Fibroblast of lung (primary cell): ENCODE data around the gene TPX2. TPM values are rescaled to one million over a fixed set of nuclear protein-coding genes. Genes with fewer than 3 reads are reported as not detected.

Experiments
- DNase-seq, 2 donors: peaks; one replicate each; pipeline versions ENCODE4 v3.0.0 to v3.0.0-alpha.2; 2010; ENCODE audit warnings: low read depth in 2 of 2
- H2AFZ ChIP-seq: 2 replicates; pipeline ENCODE4 v1.5.1; 2012; ENCODE audit warnings: low read length, control low read depth, inconsistent platforms
- H3K27ac ChIP-seq: 2 replicates; pipeline ENCODE4 v1.5.1; 2011; ENCODE audit warnings: low read length, control low read depth; ENCODE audit not compliant: insufficient read depth
- H3K27me3 ChIP-seq: 2 replicates; pipeline ENCODE4 v1.5.1; 2011; ENCODE audit warnings: mild to moderate bottlenecking, low read length; ENCODE audit not compliant: control insufficient read depth, insufficient read depth
- H3K36me3 ChIP-seq: 2 replicates; pipeline ENCODE4 v1.5.1; 2011; ENCODE audit warnings: low read length; ENCODE audit not compliant: control insufficient read depth, insufficient read depth
- H3K4me1 ChIP-seq: 2 replicates; pipeline ENCODE4 v1.5.1; 2011; ENCODE audit warnings: low read length; ENCODE audit not compliant: control insufficient read depth, insufficient read depth; ENCODE audit errors: extremely low read depth
- H3K4me2 ChIP-seq: 2 replicates; pipeline ENCODE4 v1.5.1; 2011; ENCODE audit warnings: low read length, control low read depth; ENCODE audit not compliant: insufficient read depth; ENCODE audit errors: extremely low read depth
- H3K4me3 ChIP-seq, 4 experiments: fragments of 200-600 bp in 1 of 4; sonication (generic) in 1 of 4; replicated peaks in 1 of 4; 2 replicates each; pipeline ENCODE4 v1.5.1; 2011 to 2016; ENCODE audit warnings: low read length in 4 of 4, low read depth in 3 of 4, mild to moderate bottlenecking in 3 of 4, control low read depth in 2 of 4, inconsistent platforms in 1 of 4, mixed read lengths in 1 of 4; ENCODE audit not compliant: insufficient read depth in 1 of 4; ENCODE audit errors: control extremely low read depth in 1 of 4
- H3K79me2 ChIP-seq: 2 replicates; pipeline ENCODE4 v1.5.1; 2012; ENCODE audit warnings: mild to moderate bottlenecking, low read length, inconsistent platforms; ENCODE audit not compliant: control insufficient read depth, insufficient read depth
- H3K9ac ChIP-seq: 2 replicates; pipeline ENCODE4 v1.5.1; 2011; ENCODE audit warnings: mild to moderate bottlenecking, low read length, control low read depth; ENCODE audit not compliant: insufficient read depth
- H3K9me3 ChIP-seq: 2 replicates; pipeline ENCODE4 v1.5.1; 2012; ENCODE audit warnings: low read depth, low read length; ENCODE audit not compliant: control insufficient read depth, insufficient read depth
- H4K20me1 ChIP-seq: 2 replicates; pipeline ENCODE4 v1.5.1; 2011; ENCODE audit warnings: low read length; ENCODE audit not compliant: control insufficient read depth, insufficient read depth; ENCODE audit errors: extremely low read depth
- EZH2 ChIP-seq: IDR thresholded peaks from 2 replicates; pipeline ENCODE4 v1.5.1; 2012; ENCODE audit warnings: low read length, control low read depth, mild to moderate bottlenecking; ENCODE audit errors: missing control alignments
- polyA plus RNA-seq, 2 donors: library from polyadenylated mRNA; depleted of rRNA in 1 of 2; stranded (reverse) in 1 of 2; unstranded in 1 of 2; fragments of >200 nt; gene quantifications; 2 replicates each; pipeline ENCODE4 v1.2.1, GENCODE V29; 2011 to 2012; ENCODE audit warnings: missing spikeins in 1 of 2
- total RNA-seq: library from RNA; depleted of rRNA; stranded (reverse); fragments of >200 nt; gene quantifications from 2 replicates; pipeline ENCODE4 v1.2.1, GENCODE V29; 2014
- TF ChIP-seq, protein P1 (sequence below), 2 donors: IDR thresholded peaks in 1 of 2; conservative IDR thresholded peaks in 1 of 2; 1 replicate in 1 of 2; 2 replicates in 1 of 2; pipeline ENCODE4 v1.5.1; 2011 to 2012; ENCODE audit warnings: low read length in 2 of 2, control low read depth in 1 of 2, inconsistent platforms in 1 of 2, low read depth in 1 of 2, mild to moderate bottlenecking in 1 of 2

TPX2 gene
- total and polyA plus RNA-seq, 2 donors (not counting 1 experiment from before 2014, with no cell fraction given), result 19.9 to 21.0 TPM

DNA sequence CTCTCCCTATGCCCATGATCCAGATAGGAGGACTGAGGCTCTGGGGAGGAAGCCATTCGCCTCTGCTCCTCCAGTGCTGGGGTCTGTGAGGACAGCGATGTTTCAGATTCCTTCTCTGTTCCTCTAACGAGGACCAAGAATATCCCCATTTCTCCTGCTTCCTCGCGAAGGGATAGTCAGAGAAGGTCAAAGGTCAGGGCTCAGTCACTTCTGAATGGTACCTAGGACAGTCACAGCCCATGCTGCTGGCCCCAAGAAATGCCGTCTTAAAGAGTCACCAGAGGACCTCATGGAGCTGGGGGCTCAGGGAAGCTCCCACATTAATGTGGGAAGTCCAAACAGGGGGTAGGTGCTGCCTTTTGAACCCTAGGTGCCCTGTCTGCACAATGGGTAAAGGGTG, 104.2 kb downstream of the TPX2 start:
- Histone ChIP-seq H3K4me1 (peaks cover 30% of the 10 kb centered on the region), H3K27ac (no peak overlapping the region)

DNA sequence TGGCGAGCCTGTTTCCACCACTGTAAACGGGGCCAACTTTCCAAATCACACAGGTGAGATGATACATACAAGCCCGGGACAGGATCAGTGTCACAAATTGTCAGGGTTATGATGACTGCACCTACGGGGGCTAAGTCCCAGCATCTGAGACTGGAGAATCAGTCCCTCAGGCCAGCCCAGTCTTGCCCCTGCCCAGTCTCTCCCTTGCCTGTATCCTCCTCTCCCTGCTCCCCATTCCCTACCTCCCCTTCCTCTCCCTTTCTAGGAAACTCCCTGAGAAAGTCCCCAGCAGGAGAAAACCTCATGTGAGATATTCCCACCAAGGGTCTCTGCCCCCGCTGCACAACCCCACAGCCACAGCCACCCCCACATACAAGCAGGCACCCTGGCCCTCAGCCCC, 104.8 kb downstream of the TPX2 start:
- no peak overlapping the region for H3K4me2 ChIP-seq
- no peaks in the 10 kb centered on the region for H3K36me3 ChIP-seq
- peaks cover 3% of the 10 kb centered on the region for H3K27me3 ChIP-seq
- H3K4me3 ChIP-seq, result no peak overlapping the region
- no peak overlapping the region for H3K9ac ChIP-seq
- no peaks in the 10 kb centered on the region for H4K20me1 ChIP-seq
- no peaks in the 10 kb centered on the region for H3K79me2 ChIP-seq
- no peaks in the 10 kb centered on the region for H3K9me3 ChIP-seq
- H2AFZ ChIP-seq, result no peak overlapping the region
- H3K27ac ChIP-seq, result no peak overlapping the region
- no peak for DNase-seq
- TF ChIP-seq, protein P1, sequence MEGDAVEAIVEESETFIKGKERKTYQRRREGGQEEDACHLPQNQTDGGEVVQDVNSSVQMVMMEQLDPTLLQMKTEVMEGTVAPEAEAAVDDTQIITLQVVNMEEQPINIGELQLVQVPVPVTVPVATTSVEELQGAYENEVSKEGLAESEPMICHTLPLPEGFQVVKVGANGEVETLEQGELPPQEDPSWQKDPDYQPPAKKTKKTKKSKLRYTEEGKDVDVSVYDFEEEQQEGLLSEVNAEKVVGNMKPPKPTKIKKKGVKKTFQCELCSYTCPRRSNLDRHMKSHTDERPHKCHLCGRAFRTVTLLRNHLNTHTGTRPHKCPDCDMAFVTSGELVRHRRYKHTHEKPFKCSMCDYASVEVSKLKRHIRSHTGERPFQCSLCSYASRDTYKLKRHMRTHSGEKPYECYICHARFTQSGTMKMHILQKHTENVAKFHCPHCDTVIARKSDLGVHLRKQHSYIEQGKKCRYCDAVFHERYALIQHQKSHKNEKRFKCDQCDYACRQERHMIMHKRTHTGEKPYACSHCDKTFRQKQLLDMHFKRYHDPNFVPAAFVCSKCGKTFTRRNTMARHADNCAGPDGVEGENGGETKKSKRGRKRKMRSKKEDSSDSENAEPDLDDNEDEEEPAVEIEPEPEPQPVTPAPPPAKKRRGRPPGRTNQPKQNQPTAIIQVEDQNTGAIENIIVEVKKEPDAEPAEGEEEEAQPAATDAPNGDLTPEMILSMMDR (conservative IDR thresholded peaks at IDR 0.05 in 1 of 2, IDR thresholded peaks at IDR 0.05 in 1 of 2; ENCODE audit: low read depth in 1 of 2, low read length in 2 of 2), result no peak
- TF ChIP-seq EZH2, result no peak
- H3K4me1 ChIP-seq, result peaks cover 28% of the 10 kb centered on the region

More for the DNA sequence above, 104.2 kb downstream of the TPX2 start:
- Histone ChIP-seq H2AFZ (no peak overlapping the region), H3K79me2 (no peaks in the 10 kb centered on the region), H4K20me1 (no peaks in the 10 kb centered on the region), H3K4me3 (no peak overlapping the region), H3K4me2 (no peak overlapping the region), H3K36me3 (no peaks in the 10 kb centered on the region), H3K9me3 (no peaks in the 10 kb centered on the region), H3K9ac (no peak overlapping the region), H3K27me3 (peaks cover 2% of the 10 kb centered on the region)
- TF ChIP-seq, protein P1 (conservative IDR thresholded peaks at IDR 0.05 in 1 of 2, IDR thresholded peaks at IDR 0.05 in 1 of 2; ENCODE audit: low read depth in 1 of 2, low read length in 2 of 2), result no peak
- TF ChIP-seq EZH2, result no peak
- DNase-seq, result no peak

DNA sequence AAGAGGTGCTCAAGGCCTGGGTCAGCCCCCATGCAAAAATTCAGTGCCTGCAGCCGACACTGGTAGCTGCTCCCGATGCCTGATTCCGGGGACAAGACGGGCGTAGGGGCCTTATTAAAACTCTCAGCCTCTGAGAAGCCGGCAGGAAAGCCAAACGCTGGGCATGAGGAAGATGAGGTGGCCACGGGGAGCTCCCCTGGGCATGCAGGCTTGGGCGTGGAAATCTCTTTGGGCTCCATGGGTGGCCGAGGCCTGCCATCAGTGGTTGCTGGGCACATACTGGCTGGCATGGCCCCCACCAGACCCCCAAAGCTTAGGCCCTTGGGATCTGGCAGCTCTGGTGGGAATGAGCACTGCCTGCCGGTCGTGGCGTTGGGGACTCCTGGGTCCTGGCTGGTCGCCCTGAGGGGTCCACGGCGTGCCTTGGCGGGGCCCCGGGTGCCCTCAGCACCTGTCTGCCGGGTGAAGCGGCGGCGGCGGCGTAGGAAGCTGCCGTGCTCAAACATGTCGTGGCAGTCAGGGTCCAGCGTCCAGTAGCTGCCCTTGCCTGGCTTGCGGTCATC, 105.7 kb downstream of the TPX2 start:
- Histone ChIP-seq H3K9ac (no peak overlapping the region), H3K36me3 (no peaks in the 10 kb centered on the region), H4K20me1 (no peaks in the 10 kb centered on the region), H3K79me2 (no peaks in the 10 kb centered on the region), H3K4me1 (peaks cover 28% of the 10 kb centered on the region), H3K27ac (no peak overlapping the region), H3K4me3 (no peak overlapping the region), H3K4me2 (no peak overlapping the region), H3K9me3 (no peaks in the 10 kb centered on the region), H3K27me3 (peaks cover 12% of the 10 kb centered on the region), H2AFZ (no peak overlapping the region)
- DNase-seq, result no peak
- TF ChIP-seq, protein P1 (conservative IDR thresholded peaks at IDR 0.05 in 1 of 2, IDR thresholded peaks at IDR 0.05 in 1 of 2; ENCODE audit: low read depth in 1 of 2, low read length in 2 of 2), result no peak
- TF ChIP-seq EZH2, result no peak
